Stimulated activated CD4-positive, alpha-beta T cell treated with anti-CD3 and anti-CD28 coated beads, Interleukin-2, amount 100 ng/mL, for 24 hours (primary cell): ENCODE results near the gene ZCWPW1.
A peak's percentile ranks its signal among the peaks of the same experiment; 100 is the strongest.
"Not testable (repeated sequence)": the region's sequence is repeated elsewhere in the genome, so short reads cannot be mapped to it uniquely, and the experiment has no call there.

Experiments used
- DNase-seq, 2 donors: peaks; one replicate each; pipeline ENCODE4 v3.0.0-alpha.2; 2020

The ZCWPW1 gene

GRCh38 chr7:100371561-100372171 lies 56.8 kb downstream of the ZCWPW1 start:
- no peak for DNase-seq

DNA sequence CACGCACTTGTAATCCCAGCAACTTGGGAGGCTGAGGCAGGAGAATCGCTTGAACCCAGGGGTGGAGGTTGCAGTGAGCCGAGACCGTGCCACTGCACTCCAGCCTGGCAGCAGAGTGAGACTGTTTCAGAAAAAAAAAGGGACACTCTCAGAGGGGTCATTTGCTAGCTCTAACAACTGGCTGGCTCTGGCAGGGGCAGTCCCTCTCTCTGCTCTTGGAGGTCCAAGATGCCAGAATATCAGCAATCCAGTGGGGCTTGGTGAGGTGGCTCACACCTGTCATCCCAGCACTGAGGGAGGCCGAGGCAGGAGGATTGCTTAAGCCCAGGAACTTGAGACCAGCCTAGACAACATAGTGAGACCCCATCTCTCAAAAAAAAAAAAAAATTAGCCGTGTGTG lies 57.8 kb downstream of the ZCWPW1 start:
- DNase-seq = no peak

- no peak for DNase-seq
Measured at GRCh38 chr7:100370303-100370702, 58.2 kb downstream of the ZCWPW1 start.

DNA sequence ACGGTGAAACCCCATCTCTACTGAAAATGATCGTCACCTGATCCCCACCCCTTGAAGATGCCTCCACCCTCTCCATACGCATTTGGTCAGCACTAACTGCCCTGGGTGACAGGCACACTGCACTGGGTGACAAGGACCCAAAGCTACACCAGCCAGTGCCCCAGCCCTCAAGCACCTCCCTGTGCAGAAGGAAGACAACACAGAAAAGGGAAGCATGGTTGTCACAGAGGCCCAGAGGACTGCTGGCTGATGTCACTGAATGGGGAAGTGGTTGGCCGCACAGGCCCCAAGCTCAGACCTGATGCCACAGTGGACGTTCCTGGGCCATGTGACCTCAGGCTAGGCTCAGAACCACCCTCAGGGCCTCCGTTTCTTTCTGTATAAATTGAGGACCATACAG lies 59.4 kb downstream of the ZCWPW1 start:
- DNase-seq = no peak

GRCh38 chr7:100367676-100368613 lies 60.6 kb downstream of the ZCWPW1 start:
- DNase-seq = no peak

DNA sequence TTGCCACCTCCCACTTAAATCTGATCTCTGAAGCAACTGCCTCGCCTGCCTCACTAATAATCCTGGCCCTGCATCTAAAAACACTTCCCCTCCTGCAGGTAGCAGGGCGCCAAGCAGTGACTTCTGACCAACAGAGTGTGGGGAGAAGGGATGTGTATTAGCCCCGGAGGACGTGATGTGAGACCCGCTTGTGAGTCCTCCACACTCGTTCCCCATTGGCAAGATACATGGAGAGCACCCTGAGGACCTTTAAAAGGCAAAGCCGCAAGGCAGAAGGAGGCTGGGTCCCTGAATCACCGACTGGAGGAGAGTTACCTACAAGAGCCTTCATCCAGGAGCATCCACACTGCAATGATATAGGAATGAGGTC lies 61.3 kb downstream of the ZCWPW1 start:
- no peak for DNase-seq

DNA sequence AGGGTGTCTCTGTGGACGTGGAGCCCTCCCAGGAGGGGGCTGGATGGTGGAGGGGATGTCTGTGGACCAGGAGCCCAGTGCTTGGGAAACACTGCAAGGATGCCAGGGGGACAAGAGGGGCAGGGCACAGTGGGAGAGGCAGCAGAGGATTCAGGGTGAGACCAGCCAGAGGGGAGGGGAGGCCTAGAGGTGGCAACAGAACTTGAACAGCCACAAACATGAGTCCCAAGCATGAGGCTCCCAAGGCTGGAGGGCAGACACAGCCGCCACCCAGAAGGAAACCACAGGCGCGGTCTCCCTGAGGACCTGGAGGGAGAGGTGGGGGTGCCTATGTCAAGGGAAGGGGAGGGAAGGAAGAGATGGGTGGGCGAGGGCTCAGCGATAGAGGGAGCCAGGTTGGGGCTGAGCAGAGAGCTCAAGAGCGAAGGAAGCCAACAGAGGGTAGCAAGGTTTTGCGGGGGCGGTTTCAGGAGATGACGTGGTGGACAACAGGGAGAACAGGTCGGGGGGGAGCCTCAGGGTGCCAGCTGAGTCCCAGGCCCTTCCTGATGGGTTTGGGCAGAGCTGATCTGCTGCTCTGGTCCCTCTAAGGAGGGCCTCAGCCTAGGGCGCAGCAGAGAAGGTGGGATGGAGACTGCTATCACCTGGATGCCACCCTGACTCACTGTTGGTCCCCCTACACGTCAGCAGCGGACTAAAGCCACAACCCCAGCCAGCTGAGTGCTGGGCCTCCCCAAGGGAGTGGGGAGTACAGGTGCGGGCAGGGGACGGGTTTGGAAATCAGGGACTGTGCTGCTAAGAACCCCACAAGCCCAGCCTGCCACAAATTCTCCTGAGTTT lies 61.9 kb downstream of the ZCWPW1 start:
- DNase-seq = peak in 1 of 2 donors; percentile 46

DNA sequence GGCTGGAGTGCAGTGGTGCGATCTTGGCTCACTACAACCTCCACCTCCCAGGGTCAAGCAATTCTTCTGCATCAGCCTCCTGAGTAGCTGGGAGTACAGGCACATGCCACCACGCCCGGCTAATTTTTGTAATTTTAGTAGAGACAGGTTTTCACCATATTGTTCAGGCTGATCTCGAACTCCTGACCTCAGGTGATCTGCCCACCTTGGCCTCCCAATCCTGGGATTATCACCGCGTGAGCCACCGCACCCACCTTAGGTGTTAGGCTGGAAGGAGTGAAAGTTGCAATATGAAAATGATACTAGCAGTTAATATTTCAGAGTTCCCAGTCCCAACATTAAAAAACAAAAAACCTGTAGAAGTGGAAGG lies 62.5 kb downstream of the ZCWPW1 start:
- DNase-seq = not testable (repeated sequence)

DNA sequence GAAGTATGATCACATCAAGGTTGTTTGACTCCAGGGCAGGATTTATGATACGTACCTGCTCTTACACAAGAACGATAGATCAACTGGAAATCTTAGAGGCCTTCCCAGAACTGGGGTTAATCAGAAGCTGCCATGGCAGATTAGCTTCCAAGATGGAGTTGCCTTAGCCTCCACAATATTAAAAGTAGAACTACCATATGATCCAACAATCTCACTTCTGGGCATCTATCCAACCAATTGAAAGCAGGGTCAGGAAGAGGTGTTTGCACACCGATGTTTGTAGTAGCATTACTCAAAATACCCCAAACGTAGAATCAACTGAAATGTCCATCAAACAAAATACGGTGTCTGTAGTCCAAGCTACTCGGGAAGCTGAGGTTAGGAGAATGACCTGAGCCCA lies 64.0 kb downstream of the ZCWPW1 start:
- DNase-seq = no peak

- not testable (repeated sequence) for DNase-seq
Measured at GRCh38 chr7:100363797-100364196, 64.7 kb downstream of the ZCWPW1 start.

GRCh38 chr7:100363098-100363497 lies 65.4 kb downstream of the ZCWPW1 start:
- DNase-seq = no peak

GRCh38 chr7:100360135-100360854 lies 68.2 kb downstream of the ZCWPW1 start:
- DNase-seq = no peak

DNA sequence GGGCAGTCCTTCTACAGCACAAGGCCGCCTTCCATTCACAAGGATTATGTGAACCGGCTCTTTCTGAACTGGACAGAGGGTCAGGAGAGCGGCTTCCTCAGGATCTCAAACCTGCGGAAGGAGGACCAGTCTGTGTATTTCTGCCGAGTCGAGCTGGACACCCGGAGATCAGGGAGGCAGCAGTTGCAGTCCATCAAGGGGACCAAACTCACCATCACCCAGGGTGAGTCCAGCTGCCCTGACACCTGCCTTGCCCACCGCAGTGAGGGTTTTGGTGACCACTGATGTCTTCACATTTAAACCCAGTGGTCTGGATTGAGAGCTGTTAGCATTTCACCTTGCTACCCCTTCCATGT lies 69.7 kb downstream of the ZCWPW1 start:
- no peak for DNase-seq

DNA sequence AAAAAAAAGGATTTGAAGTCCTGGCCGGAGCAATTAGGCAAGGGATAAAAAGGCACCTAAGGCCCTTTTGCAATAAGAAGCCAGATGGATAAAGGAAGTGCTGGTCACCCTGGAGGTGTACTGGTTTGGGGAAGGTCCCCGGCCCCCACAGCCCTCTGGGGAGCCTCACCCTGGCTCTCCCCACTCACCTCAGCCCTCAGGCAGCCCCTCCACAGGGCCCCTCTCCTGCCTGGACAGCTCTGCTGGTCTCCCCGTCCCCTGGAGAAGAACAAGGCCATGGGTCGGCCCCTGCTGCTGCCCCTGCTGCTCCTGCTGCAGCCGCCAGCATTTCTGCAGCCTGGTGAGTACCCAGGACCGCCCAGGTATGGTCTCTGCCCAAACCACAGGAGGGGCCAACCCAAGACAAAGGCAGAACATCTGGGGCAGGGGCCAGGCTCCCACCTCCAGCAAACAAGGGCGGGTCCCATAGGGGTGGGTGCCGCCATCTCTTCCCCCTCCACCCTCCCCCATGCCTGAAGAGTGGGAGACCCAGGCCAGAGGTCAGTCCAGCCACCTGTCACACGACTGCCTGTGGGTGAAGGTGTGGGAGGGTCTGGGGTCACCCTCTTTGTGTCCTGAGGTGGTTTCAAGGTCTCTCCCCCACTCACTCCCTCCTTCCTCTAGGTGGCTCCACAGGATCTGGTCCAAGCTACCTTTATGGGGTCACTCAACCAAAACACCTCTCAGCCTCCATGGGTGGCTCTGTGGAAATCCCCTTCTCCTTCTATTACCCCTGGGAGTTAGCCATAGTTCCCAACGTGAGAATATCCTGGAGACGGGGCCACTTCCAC lies 70.3 kb downstream of the ZCWPW1 start, which contains the start of gene PILRB:
TSS of gene PILRB (plus strand) at position 91 of the 830 bp plus-strand sequence. CDS start at position 277, 186 bp downstream.
- DNase-seq = no peak

- DNase-seq = no peak
Measured at GRCh38 chr7:100357131-100357561, 71.4 kb downstream of the ZCWPW1 start.

- DNase-seq = no peak
Measured at GRCh38 chr7:100356416-100357068, 72.0 kb downstream of the ZCWPW1 start.

- peak; percentile 44 to 50 for DNase-seq
Measured at GRCh38 chr7:100353685-100354330, 74.7 kb downstream of the ZCWPW1 start.

DNA sequence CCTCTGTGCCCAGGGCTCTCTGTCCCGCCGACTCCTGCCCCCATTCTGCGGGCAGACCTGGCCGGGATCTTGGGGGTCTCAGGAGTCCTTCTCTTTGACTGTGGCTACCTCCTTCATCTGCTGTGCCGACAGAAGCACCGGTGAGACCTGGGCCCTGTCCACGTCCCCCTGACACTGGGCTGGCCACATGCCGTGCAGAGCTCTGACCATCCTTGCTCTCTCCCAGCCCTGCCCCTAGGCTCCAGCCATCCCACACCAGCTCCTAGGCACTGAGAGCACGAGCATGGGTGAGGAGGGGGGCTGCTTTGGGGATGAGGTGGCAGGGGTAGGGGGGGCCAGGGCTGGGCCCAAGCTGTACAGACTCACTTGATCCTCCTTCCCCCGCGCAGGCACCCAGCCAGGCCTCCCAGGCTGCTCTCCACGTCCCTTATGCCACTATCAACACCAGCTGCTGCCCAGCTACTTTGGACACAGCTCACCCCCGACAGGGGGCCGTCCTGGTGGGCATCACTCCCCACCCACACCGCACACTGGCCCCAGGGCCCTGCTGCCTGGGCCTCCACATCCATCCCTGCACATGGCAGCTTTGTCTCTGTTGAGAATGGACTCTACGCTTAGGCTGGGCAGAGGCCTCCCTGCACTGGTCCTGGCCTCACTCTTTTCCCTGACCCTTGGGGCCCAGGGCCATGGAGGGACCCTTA lies 75.4 kb downstream of the ZCWPW1 start:
- no peak for DNase-seq

DNA sequence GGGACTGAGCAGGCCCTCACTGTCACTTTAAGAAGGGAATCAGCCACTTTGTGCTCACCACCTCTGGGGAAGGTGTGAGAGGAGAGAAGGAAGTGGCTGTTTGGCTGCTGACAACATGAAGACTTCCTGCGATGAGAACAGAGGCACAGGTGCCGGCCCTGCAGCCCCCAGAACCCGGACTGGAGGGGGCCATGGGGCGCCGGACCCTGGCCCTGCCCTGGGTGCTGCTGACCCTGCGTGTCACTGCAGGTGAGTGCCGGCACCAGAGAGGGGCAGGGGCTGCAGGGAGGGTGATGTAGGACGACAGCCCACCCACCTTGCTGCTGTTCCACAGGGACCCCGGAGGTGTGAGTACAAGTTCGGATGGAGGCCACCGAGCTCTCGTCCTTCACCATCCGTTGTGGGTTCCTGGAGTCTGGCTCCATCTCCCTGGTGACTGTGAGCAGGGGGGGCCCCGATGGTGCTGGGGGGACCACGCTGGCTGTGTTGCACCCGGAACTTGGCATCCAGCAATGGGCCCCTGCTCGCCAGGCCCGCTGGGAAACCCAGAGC lies 76.2 kb downstream of the ZCWPW1 start:
- DNase-seq = not testable (repeated sequence)

DNA sequence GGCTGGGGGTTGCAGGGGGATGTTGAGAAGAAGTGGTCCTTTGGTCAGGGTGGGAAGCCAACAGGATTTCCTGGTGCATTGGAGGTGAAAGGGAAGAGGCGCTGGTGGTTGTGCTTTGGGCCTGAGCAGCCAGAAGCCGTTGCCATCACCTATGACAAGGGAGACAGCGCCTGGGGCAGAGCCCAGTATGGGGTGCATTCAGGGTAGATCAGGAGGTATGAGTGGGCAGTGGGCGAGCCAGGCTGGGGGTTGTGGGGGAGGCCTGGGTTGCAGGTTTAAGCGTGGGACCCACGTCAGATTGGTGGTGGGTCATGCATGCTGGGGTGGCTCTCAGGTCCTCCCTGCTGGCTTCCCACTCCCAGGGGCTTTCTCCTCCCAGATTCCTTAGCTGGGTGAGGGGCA lies 76.8 kb downstream of the ZCWPW1 start:
- no peak for DNase-seq
